HepG2 (cell line): ENCODE measurements around the gene ABCC1. TPM values are rescaled to one million over a fixed set of nuclear protein-coding genes. Genes with fewer than 3 reads are reported as not detected.

Experiments used
- BORCS8-MEF2B ChIP-seq: sonication (generic); formaldehyde crosslinking; IDR thresholded peaks from 2 replicates; pipeline ENCODE4 v1.8.0; 2022; ENCODE audit warnings: mild to moderate bottlenecking, missing genetic modification reagents
- CCDC6 ChIP-seq: sonication (generic); formaldehyde crosslinking; IDR thresholded peaks from 2 replicates; pipeline ENCODE4 v1.8.1; 2022; ENCODE audit warnings: mild to moderate bottlenecking, missing genetic modification reagents, moderate library complexity
- ISL2 ChIP-seq: sonication (generic); formaldehyde crosslinking; IDR thresholded peaks from 2 replicates; pipeline ENCODE4 v1.5.0; 2020; ENCODE audit warnings: missing genetic modification reagents
- KLF16 ChIP-seq, 2 experiments: sonication (generic) in 1 of 2; formaldehyde crosslinking in 1 of 2; IDR thresholded peaks; 2 replicates each; pipeline versions ENCODE4 v1.6.1 to v1.8.0; 2016 to 2023; ENCODE audit warnings: missing genetic modification reagents in 2 of 2, missing compliant biosample characterization in 1 of 2
- NFKBIZ ChIP-seq: IDR thresholded peaks from 2 replicates; pipeline ENCODE4 v1.6.1; 2018; ENCODE audit warnings: missing genetic modification reagents, missing compliant biosample characterization
- SOX13 ChIP-seq, 3 experiments: fragments of 450-650 bp in 1 of 3; sonication (generic) in 1 of 3; formaldehyde crosslinking in 1 of 3; IDR thresholded peaks in 2 of 3; conservative IDR thresholded peaks in 1 of 3; 2 replicates each; pipeline versions ENCODE4 v1.5.0 to v1.6.1; 2016 to 2020; ENCODE audit warnings: antibody characterized with exemption in 1 of 3, mild to moderate bottlenecking in 1 of 3, missing compliant biosample characterization in 1 of 3, missing genetic modification reagents in 1 of 3, moderate library complexity in 1 of 3
- STAG1 ChIP-seq: sonication (generic); formaldehyde crosslinking; IDR thresholded peaks from 2 replicates; pipeline ENCODE4 v1.4.0; 2020; ENCODE audit warnings: missing genetic modification reagents
- ZBTB7A ChIP-seq: sonication (generic); formaldehyde crosslinking; IDR thresholded peaks from 2 replicates; pipeline ENCODE4 v1.8.0; 2022; ENCODE audit warnings: mild to moderate bottlenecking, missing genetic modification reagents
- ZNF264 ChIP-seq: sonication (generic); formaldehyde crosslinking; IDR thresholded peaks from 2 replicates; pipeline ENCODE4 v1.4.0; 2020; ENCODE audit warnings: missing genetic modification reagents
- ZNF3 ChIP-seq: IDR thresholded peaks from 2 replicates; pipeline ENCODE4 v1.7.0; 2017; ENCODE audit warnings: inconsistent platforms
- polyA plus RNA-seq, 8 experiments: library from polyadenylated mRNA; depleted of rRNA in 3 of 8; stranded (reverse) in 7 of 8; unstranded in 1 of 8; fragments of >200 nt; fragmentation: Illumina TruSeq in 4 of 8; extraction: Trizol in 4 of 8; gene quantifications; 2 replicates each; pipeline versions ENCODE4 v1.2.1 to v1.2.3, GENCODE V29; 2011 to 2016; ENCODE audit warnings: low read depth in 4 of 8, missing spikeins in 1 of 8, mixed read lengths in 1 of 8; ENCODE audit not compliant: insufficient read depth in 1 of 8
- total RNA-seq, 5 experiments: library from RNA; depleted of rRNA; stranded (reverse); fragments of >200 nt; fragmentation: Illumina TruSeq; extraction: Trizol; gene quantifications; 2 replicates each; pipeline ENCODE4 v1.2.3, GENCODE V29; 2016; ENCODE audit warnings: low read depth in 1 of 5
- TF ChIP-seq, protein P1 (sequence below): sonication (generic); formaldehyde crosslinking; IDR thresholded peaks from 2 replicates; pipeline ENCODE4 v1.5.1; 2020; ENCODE audit warnings: missing genetic modification reagents, mild to moderate bottlenecking, borderline replicate concordance
- TF ChIP-seq, protein P2 (sequence below): sonication (generic); formaldehyde crosslinking; conservative IDR thresholded peaks from 2 replicates; pipeline ENCODE4 v1.8.1; 2023; ENCODE audit warnings: missing genetic modification reagents
- TF ChIP-seq, protein P3 (sequence below): IDR thresholded peaks from 2 replicates; pipeline ENCODE4 v1.6.1; 2016; ENCODE audit warnings: control low read depth
- TF ChIP-seq, protein P4 (sequence below): IDR thresholded peaks from 2 replicates; pipeline ENCODE4 v1.6.1; 2016; ENCODE audit warnings: low read depth, control low read depth
- TF ChIP-seq, protein P5 (sequence below): sonication (generic); formaldehyde crosslinking; IDR thresholded peaks from 2 replicates; pipeline ENCODE4 v1.4.0; 2020; ENCODE audit warnings: missing genetic modification reagents; ENCODE audit errors: not compliant biosample characterization
- TF ChIP-seq, protein P6 (sequence below): sonication (generic); formaldehyde crosslinking; IDR thresholded peaks from 2 replicates; pipeline ENCODE4 v1.4.0; 2020; ENCODE audit warnings: missing genetic modification reagents, borderline replicate concordance

ABCC1 gene
- total and polyA plus RNA-seq, 2 of the 13 experiments (the other 11 are each of a cell fraction or from before 2014, with no cell fraction given): 13.0 to 30.6 TPM

DNA sequence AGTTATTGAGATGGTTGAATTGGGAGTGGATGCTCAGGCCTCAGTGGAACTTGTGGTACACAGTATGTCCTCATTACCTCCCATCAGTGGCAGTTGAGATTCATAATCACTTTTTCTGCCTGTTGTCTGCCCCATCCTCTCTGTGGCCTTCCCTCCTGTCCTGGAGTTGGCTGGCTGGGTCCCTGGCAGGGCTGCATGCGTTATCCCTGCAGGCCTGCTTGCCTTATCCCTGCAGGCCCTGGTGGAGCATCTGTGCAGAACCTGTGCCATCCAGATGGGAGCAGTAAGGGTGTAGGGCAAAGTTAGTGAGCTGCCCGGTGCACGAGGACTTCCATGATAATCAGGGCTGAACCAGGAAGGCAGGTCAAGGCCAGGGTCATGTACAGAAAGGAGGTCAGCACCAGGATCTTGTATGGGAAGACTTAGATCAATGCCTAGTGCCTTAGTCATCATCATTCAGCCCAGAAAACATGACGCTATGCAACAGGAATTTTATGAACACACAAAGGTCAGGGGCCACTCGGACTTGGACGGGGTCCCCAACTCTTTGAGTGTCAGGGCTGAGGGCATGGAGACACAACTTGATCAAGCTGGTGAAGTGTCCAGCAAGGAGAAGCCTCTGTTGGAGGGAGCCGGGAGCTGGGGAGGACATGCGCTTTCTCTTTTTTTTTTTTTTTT is 47.2 kb downstream of the ABCC1 start (continued):
- TF ChIP-seq BORCS8-MEF2B (CRISPR knock-in tag) (peak; percentile 71), ZBTB7A (CRISPR knock-in tag) (peak; percentile 57; the same call in 1 of the 2 replicates), CCDC6 (CRISPR knock-in tag) (peak; percentile 63; the same call in 1 of the 2 replicates), ZNF264 (CRISPR knock-in tag) (peak; percentile 49; the same call in 1 of the 2 replicates), ISL2 (CRISPR knock-in tag) (peak; percentile 57; the same call in 1 of the 2 replicates), SOX13 (IDR thresholded peaks at IDR 0.05) (no peak), SOX13 (CRISPR knock-in tag; conservative IDR thresholded peaks at IDR 0.05 in 1 of 2, IDR thresholded peaks at IDR 0.05 in 1 of 2) (peak in 1 of 2 experiments; percentile 80; a peak in 2 of 4 replicates), NFKBIZ (CRISPR knock-in tag) (peak; percentile 81; the same call in 1 of the 2 replicates), ZNF3 (CRISPR knock-in tag) (0 out of 2 replicates have a peak, but pooled peaks have one; percentile 30), KLF16 (CRISPR knock-in tag; IDR thresholded peaks at IDR 0.05) (peak in 1 of 2 experiments; percentile 79; a peak in 2 of 4 replicates), STAG1 (CRISPR knock-in tag) (peak; percentile 66)
- TF ChIP-seq, protein P1, sequence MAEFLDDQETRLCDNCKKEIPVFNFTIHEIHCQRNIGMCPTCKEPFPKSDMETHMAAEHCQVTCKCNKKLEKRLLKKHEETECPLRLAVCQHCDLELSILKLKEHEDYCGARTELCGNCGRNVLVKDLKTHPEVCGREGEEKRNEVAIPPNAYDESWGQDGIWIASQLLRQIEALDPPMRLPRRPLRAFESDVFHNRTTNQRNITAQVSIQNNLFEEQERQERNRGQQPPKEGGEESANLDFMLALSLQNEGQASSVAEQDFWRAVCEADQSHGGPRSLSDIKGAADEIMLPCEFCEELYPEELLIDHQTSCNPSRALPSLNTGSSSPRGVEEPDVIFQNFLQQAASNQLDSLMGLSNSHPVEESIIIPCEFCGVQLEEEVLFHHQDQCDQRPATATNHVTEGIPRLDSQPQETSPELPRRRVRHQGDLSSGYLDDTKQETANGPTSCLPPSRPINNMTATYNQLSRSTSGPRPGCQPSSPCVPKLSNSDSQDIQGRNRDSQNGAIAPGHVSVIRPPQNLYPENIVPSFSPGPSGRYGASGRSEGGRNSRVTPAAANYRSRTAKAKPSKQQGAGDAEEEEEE (CRISPR knock-in tag): no peak
- TF ChIP-seq, protein P2, sequence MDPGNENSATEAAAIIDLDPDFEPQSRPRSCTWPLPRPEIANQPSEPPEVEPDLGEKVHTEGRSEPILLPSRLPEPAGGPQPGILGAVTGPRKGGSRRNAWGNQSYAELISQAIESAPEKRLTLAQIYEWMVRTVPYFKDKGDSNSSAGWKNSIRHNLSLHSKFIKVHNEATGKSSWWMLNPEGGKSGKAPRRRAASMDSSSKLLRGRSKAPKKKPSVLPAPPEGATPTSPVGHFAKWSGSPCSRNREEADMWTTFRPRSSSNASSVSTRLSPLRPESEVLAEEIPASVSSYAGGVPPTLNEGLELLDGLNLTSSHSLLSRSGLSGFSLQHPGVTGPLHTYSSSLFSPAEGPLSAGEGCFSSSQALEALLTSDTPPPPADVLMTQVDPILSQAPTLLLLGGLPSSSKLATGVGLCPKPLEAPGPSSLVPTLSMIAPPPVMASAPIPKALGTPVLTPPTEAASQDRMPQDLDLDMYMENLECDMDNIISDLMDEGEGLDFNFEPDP: no peak
- TF ChIP-seq, protein P3, sequence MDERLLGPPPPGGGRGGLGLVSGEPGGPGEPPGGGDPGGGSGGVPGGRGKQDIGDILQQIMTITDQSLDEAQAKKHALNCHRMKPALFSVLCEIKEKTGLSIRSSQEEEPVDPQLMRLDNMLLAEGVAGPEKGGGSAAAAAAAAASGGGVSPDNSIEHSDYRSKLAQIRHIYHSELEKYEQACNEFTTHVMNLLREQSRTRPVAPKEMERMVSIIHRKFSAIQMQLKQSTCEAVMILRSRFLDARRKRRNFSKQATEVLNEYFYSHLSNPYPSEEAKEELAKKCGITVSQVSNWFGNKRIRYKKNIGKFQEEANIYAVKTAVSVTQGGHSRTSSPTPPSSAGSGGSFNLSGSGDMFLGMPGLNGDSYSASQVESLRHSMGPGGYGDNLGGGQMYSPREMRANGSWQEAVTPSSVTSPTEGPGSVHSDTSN (CRISPR knock-in tag): 0 out of 2 replicates have a peak, but pooled peaks have one; percentile 32
- TF ChIP-seq, protein P4, sequence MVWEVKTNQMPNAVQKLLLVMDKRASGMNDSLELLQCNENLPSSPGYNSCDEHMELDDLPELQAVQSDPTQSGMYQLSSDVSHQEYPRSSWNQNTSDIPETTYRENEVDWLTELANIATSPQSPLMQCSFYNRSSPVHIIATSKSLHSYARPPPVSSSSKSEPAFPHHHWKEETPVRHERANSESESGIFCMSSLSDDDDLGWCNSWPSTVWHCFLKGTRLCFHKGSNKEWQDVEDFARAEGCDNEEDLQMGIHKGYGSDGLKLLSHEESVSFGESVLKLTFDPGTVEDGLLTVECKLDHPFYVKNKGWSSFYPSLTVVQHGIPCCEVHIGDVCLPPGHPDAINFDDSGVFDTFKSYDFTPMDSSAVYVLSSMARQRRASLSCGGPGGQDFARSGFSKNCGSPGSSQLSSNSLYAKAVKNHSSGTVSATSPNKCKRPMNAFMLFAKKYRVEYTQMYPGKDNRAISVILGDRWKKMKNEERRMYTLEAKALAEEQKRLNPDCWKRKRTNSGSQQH (CRISPR knock-in tag): peak; percentile 82
- TF ChIP-seq, protein P5, sequence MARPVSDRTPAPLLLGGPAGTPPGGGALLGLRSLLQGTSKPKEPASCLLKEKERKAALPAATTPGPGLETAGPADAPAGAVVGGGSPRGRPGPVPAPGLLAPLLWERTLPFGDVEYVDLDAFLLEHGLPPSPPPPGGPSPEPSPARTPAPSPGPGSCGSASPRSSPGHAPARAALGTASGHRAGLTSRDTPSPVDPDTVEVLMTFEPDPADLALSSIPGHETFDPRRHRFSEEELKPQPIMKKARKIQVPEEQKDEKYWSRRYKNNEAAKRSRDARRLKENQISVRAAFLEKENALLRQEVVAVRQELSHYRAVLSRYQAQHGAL (CRISPR knock-in tag): no peak
- TF ChIP-seq, protein P6, sequence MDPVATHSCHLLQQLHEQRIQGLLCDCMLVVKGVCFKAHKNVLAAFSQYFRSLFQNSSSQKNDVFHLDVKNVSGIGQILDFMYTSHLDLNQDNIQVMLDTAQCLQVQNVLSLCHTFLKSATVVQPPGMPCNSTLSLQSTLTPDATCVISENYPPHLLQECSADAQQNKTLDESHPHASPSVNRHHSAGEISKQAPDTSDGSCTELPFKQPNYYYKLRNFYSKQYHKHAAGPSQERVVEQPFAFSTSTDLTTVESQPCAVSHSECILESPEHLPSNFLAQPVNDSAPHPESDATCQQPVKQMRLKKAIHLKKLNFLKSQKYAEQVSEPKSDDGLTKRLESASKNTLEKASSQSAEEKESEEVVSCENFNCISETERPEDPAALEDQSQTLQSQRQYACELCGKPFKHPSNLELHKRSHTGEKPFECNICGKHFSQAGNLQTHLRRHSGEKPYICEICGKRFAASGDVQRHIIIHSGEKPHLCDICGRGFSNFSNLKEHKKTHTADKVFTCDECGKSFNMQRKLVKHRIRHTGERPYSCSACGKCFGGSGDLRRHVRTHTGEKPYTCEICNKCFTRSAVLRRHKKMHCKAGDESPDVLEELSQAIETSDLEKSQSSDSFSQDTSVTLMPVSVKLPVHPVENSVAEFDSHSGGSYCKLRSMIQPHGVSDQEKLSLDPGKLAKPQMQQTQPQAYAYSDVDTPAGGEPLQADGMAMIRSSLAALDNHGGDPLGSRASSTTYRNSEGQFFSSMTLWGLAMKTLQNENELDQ (CRISPR knock-in tag): no peak
